Left colon (tissue), 2 donors: ENCODE measurements around the gene MED6. TPM values are rescaled to one million over a fixed set of nuclear protein-coding genes. Genes with fewer than 3 reads are reported as not detected.

Experiments used
- total RNA-seq, 2 donors: library from RNA; stranded (reverse); fragmentation: NEBNext Ultra II Directional; extraction: Animal tissue kit (Norgen Biotek cat#: 25700); gene quantifications; one replicate each; pipeline ENCODE4 v1.2.1, GENCODE V29; 2021
- donor health status: DM: no; HTN: no; CAD: no.
- donor health status: DM: yes; HTN: yes; CAD: no.

MED6 gene
- total RNA-seq, 2 donors from 2014 or later, result 19.9 to 21.1 TPM

Other genes starting within 250 kb of the MED6 start
- 10 to 100 TPM; 35.5 to 39.9 TPM for gene COX16, start 241.0 kb downstream of the MED6 start, total RNA-seq
- 10 to 100 TPM; 50.1 to 57.0 TPM for gene SYNJ2BP, start 183.6 kb downstream of the MED6 start, total RNA-seq
- gene ADAM21, start 148.5 kb downstream of the MED6 start, total RNA-seq, result not detected
- gene ADAM20, start 65.7 kb downstream of the MED6 start, total RNA-seq, result under 1 TPM; 0.31 to 0.34 TPM
- under 1 TPM; 0.34 to 0.73 TPM for gene TTC9, start 41.3 kb upstream of the MED6 start, total RNA-seq
- gene MAP3K9, start 208.9 kb upstream of the MED6 start, total RNA-seq, result 10 to 100 TPM; 10.0 to 12.4 TPM